MM.1S (cell line): Measurements from ENCODE around the gene ESPN.

Experiments
- EZH2 ChIP-seq: fragments of 300-600 bp; sonication (generic); optimal IDR thresholded peaks from 2 replicates; pipeline ENCODE3; 2017; ENCODE audit warnings: low read depth, mild to moderate bottlenecking, antibody characterized with exemption, low read length, mixed read lengths
- EZH2phosphoT487 ChIP-seq: fragments of 300-600 bp; sonication (generic); IDR thresholded peaks from 2 replicates; pipeline ENCODE4 v1.6.1; 2018; ENCODE audit warnings: antibody characterized with exemption, low read length
- TF ChIP-seq, protein P1 (sequence below): fragments of 300-600 bp; sonication (generic); IDR thresholded peaks from 2 replicates; pipeline ENCODE4 v1.5.1; 2016; ENCODE audit warnings: antibody characterized with exemption, low read length, mixed read lengths

DNA sequence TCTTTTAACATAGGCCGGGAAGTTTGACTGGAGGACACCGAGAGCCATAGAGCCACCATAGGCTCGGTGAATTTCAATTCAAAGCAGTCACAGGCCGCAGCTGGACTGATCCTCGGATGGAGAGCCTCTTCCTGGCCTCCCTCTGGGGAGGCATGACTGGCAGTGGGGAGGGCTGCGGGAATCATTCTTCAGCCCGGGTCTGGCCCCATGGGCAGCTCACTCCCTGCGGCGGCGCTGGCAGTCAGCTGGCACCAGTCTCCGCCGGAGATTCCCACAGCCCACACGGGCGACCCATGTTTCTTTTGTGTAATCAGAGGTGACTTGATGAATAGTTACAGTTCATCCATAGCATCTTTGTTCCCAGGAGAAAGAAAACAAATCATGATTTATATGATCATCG, 10.6 kb downstream of the ESPN start:
- TF ChIP-seq, protein P1, sequence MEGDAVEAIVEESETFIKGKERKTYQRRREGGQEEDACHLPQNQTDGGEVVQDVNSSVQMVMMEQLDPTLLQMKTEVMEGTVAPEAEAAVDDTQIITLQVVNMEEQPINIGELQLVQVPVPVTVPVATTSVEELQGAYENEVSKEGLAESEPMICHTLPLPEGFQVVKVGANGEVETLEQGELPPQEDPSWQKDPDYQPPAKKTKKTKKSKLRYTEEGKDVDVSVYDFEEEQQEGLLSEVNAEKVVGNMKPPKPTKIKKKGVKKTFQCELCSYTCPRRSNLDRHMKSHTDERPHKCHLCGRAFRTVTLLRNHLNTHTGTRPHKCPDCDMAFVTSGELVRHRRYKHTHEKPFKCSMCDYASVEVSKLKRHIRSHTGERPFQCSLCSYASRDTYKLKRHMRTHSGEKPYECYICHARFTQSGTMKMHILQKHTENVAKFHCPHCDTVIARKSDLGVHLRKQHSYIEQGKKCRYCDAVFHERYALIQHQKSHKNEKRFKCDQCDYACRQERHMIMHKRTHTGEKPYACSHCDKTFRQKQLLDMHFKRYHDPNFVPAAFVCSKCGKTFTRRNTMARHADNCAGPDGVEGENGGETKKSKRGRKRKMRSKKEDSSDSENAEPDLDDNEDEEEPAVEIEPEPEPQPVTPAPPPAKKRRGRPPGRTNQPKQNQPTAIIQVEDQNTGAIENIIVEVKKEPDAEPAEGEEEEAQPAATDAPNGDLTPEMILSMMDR = no peak
- TF ChIP-seq EZH2 = no peak
- TF ChIP-seq EZH2phosphoT487 = no peak
